T-helper 1 cell (primary cell): ENCODE results near the gene FXYD1.

Experiments
- DNase-seq, 5 donors: peaks; one replicate each; pipeline ENCODE4 v3.0.0-alpha.2; 2012 to 2020

The FXYD1 gene

DNA sequence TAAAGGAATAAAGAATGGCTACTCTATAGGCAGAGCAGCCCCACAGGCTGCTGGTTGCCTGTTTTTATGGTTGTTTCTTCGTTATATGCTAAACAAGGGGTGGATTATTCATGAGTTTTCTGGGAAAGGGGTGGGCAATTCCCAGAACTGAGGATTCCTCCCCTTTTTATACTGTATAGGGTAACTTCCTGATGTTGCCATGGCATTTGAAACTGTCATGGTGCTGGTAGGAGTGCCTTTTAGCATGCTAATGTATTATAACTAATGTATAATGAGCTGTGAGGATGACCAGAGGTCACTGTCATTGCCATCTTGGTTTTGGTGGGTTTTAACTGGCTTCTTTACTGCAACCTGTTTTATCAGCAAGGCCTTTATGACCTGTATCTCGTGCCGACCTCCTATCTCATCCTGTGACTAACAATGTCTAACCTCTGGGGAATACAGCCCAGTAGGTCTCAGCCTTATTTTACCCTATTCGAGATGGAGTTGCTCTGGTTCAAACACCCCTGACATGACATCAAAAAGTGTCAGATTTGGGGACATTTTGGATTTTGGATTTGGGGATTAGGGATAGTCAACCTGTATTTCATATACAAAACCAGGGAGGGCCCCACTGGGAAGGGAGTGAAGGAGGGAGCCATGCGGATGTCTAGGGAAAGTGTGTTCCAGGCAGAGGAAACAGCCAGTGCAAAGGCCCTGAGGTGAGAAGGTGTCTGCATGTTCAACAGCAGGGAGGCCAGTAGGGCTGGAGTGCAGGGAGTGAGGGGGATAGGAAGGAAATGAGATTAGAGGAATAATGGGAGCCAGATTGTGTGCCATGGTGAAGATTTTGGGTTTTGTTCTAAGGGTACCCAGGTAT lies 26.8 kb downstream of the FXYD1 start:
- DNase-seq, result no peak

DNA sequence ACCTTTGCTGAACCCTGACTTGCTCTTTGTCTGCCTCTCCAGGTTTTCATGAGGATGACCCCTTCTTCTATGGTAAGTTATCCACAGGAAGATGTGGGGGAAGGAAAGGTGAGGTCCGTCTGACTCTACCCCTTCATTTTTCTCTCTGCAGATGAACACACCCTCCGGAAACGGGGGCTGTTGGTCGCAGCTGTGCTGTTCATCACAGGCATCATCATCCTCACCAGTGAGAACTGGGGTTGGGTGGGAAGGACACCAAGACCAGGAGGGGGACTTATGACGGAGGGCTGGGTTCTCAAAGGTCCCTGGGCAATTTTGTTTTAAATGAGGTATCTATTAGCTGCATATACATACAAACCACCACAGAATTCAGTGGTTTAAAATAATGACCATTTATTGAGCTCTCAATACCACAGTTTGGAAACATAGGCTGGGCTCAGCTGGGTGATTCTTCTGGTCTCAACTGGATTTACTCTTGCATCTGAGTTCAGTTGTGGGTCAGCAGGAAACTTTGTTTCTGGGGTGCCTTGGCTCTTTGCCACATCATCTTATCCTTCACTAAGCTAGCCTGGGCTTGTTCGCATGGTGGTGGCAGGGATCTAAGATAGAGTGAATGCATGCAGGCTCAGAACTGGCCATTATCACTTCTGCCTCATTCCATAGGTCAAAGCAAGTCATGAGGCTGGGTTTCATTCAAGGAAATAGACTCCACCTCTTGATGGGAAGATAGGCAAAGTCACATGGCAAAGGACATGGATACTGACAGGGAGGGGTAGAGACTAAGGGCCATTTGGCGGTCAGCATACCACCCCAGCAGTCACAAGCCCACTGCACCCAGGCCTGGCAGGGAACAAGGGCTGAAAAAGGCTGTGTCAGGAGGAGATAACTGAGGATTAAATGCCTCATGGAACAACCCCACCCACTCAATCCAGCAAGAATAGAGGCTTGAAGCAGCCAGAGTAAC lies 27.8 kb downstream of the FXYD1 start:
- no peak for DNase-seq

- no peak for DNase-seq
Measured at GRCh38 chr19:35167251-35168119, 28.9 kb downstream of the FXYD1 start.

GRCh38 chr19:35168196-35168595 lies 29.6 kb downstream of the FXYD1 start:
- DNase-seq, result no peak

GRCh38 chr19:35169221-35169995 lies 30.8 kb downstream of the FXYD1 start:
- DNase-seq, result no peak

GRCh38 chr19:35170359-35171061 lies 31.9 kb downstream of the FXYD1 start:
- no peak for DNase-seq

GRCh38 chr19:35171730-35172129 lies 33.1 kb downstream of the FXYD1 start:
- DNase-seq, result peak in 1 of 5 donors; percentile 17

- DNase-seq, result no peak
Measured at GRCh38 chr19:35174226-35174625, 35.6 kb downstream of the FXYD1 start.

DNA sequence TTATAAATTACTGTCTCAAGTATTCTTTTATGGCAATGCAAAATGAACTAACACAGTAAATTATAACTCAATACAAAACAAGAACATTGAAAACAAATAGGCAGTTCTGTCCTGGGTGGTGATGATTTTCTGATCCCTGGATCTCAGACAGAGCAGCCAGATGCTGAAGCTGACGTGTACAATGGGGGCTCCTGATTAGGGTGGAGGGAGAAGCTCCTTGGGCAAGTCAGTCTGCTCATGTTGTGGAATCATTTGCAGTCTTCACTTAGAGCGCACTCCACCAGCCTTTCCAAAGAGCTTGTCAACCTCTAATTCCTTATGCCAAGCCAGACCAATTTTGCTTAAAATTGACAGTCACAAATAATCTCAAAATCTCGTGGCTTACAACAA lies 37.6 kb downstream of the FXYD1 start:
- no peak for DNase-seq

- DNase-seq, result no peak
Measured at GRCh38 chr19:35177377-35178274, 39.0 kb downstream of the FXYD1 start.

- DNase-seq, result no peak
Measured at GRCh38 chr19:35178701-35179100, 40.1 kb downstream of the FXYD1 start.

GRCh38 chr19:35179830-35180229 lies 41.2 kb downstream of the FXYD1 start:
- DNase-seq, result no peak

- DNase-seq, result no peak
Measured at GRCh38 chr19:35181387-35181786, 42.8 kb downstream of the FXYD1 start.

GRCh38 chr19:35184267-35184666 lies 45.6 kb downstream of the FXYD1 start:
- DNase-seq, result no peak

- DNase-seq, result no peak
Measured at GRCh38 chr19:35184884-35185283, 46.3 kb downstream of the FXYD1 start.
